Activated CD4-positive, alpha-beta memory T cell treated with anti-CD3 and anti-CD28 coated beads for 36 hours (primary cell): ENCODE measurements around the gene ARPC5. TPM values are rescaled to one million over a fixed set of nuclear protein-coding genes. Genes with fewer than 3 reads are reported as not detected.

Experiments
- CTCF ChIA-PET: fragments of 350-600 bp; sonication (Branson Sonifier 250); formaldehyde crosslinking; loops from one replicate; lab custom pipeline; 2021; ENCODE audit warnings: antibody characterized with exemption, inconsistent platforms; lab: Charles Lee
- POLR2A ChIA-PET: fragments of 350-600 bp; sonication (Branson Sonifier 250); formaldehyde crosslinking; loops from one replicate; lab custom pipeline; 2021; ENCODE audit warnings: antibody characterized with exemption; lab: Charles Lee
- DNase-seq: peaks from one replicate; pipeline ENCODE4 v3.0.0-alpha.2; 2020
- H3K27ac Mint-ChIP-seq: one replicate; pipeline ENCODE4 v1.8.0; 2021; ENCODE audit warnings: mixed read lengths
- H3K27me3 Mint-ChIP-seq: one replicate; pipeline ENCODE4 v1.8.0; 2021; ENCODE audit warnings: mixed read lengths
- H3K36me3 Mint-ChIP-seq: one replicate; pipeline ENCODE4 v1.8.0; 2021; ENCODE audit warnings: mixed read lengths
- H3K4me1 Mint-ChIP-seq: one replicate; pipeline ENCODE4 v1.8.0; 2021; ENCODE audit warnings: low read depth, mixed read lengths
- H3K4me3 Mint-ChIP-seq: one replicate; pipeline ENCODE4 v1.8.0; 2021; ENCODE audit warnings: mild to moderate bottlenecking, mixed read lengths
- H3K9me3 Mint-ChIP-seq: one replicate; pipeline ENCODE4 v1.8.0; 2021; ENCODE audit warnings: mixed read lengths
- intact Hi-C: fragments of 100-400 bp; cut with micrococcal nuclease; formaldehyde crosslinking; loops from one replicate; pipeline ENCODE4 v1.15.1; 2023
- total RNA-seq, 2 experiments: library from RNA; stranded (reverse); gene quantifications; one replicate each; pipeline ENCODE4 v1.2.3, GENCODE V29; 2021

ARPC5 gene
- total RNA-seq, 2 experiments from 2014 or later, result 158 to 161 TPM

GRCh38 chr1:183656355-183656754 lies 20.8 kb upstream of the ARPC5 start:
- CTCF ChIA-PET, result interaction anchor here (1.2 to 6.2 kb wide), 15 partner anchors 11 to 395 kb away, joined by 3 to 171 read pairs (median 8); partner anchors contain the start of genes ARPC5 and TSEN15
- intact Hi-C loops, result loop anchor here (5.0 to 10.0 kb wide), 2 partner anchors 396 to 1632 kb away; partner anchors contain the start of gene TSEN15
- H3K27me3 Mint-ChIP-seq, result no peaks in the 10 kb centered on the region
- peaks cover 31% of the 10 kb centered on the region for H3K4me1 Mint-ChIP-seq
- H3K27ac Mint-ChIP-seq, result no peak overlapping the region
- POLR2A ChIA-PET, result interaction anchor here (1.3 kb wide), 1 partner anchor 254 kb away, joined by 3 read pairs; no protein-coding TSS in a partner anchor
- H3K4me3 Mint-ChIP-seq, result no peak overlapping the region
- H3K9me3 Mint-ChIP-seq, result no peaks in the 10 kb centered on the region
- no peak for DNase-seq
- no peaks in the 10 kb centered on the region for H3K36me3 Mint-ChIP-seq

- CTCF ChIA-PET, result interaction anchor here (0.6 to 6.2 kb wide), 34 partner anchors 10 to 566 kb away, joined by 3 to 171 read pairs (median 5); partner anchors contain the start of genes ARPC5 and TSEN15
- Mint-ChIP-seq H3K27ac (no peak overlapping the region), H3K4me3 (no peak overlapping the region), H3K4me1 (peaks cover 33% of the 10 kb centered on the region), H3K27me3 (no peaks in the 10 kb centered on the region), H3K36me3 (no peaks in the 10 kb centered on the region), H3K9me3 (no peaks in the 10 kb centered on the region)
- POLR2A ChIA-PET, result interaction anchor here (1.3 to 1.8 kb wide), 2 partner anchors 255 to 260 kb away, joined by 3 to 5 read pairs; no protein-coding TSS in a partner anchor
- peak; percentile 81 for DNase-seq
- intact Hi-C loops, result loop anchor here (1.0 to 10.0 kb wide), 5 partner anchors 30 to 1631 kb away; partner anchors contain the start of gene TSEN15
Observed at GRCh38 chr1:183655562-183656075, 20.0 kb upstream of the ARPC5 start.

GRCh38 chr1:183654706-183655105 lies 19.1 kb upstream of the ARPC5 start:
- no peaks in the 10 kb centered on the region for H3K36me3 Mint-ChIP-seq
- H3K9me3 Mint-ChIP-seq, result no peaks in the 10 kb centered on the region
- intact Hi-C loops, result loop anchor here (1.0 to 10.0 kb wide), 5 partner anchors 31 to 1630 kb away; partner anchors contain the start of gene TSEN15
- ChIA-PET CTCF (interaction anchor here (0.6 to 6.2 kb wide), 23 partner anchors 9 to 396 kb away, joined by 3 to 171 read pairs (median 6); partner anchors contain the start of genes ARPC5 and TSEN15), POLR2A (interaction anchor here (1.8 kb wide), 1 partner anchor 261 kb away, joined by 5 read pairs; no protein-coding TSS in a partner anchor)
- no peak for DNase-seq
- no peak overlapping the region for H3K27ac Mint-ChIP-seq
- H3K4me1 Mint-ChIP-seq, result peaks cover 33% of the 10 kb centered on the region
- no peak overlapping the region for H3K4me3 Mint-ChIP-seq
- H3K27me3 Mint-ChIP-seq, result no peaks in the 10 kb centered on the region

GRCh38 chr1:183653876-183654451 lies 18.4 kb upstream of the ARPC5 start:
- no peaks in the 10 kb centered on the region for H3K36me3 Mint-ChIP-seq
- DNase-seq, result no peak
- CTCF ChIA-PET, result interaction anchor here (0.7 to 6.2 kb wide), 12 partner anchors 11 to 1042 kb away, joined by 3 to 171 read pairs (median 7); partner anchors contain the start of gene ARPC5

GRCh38 chr1:183653462-183653794 lies 17.8 kb upstream of the ARPC5 start:
- Mint-ChIP-seq H3K27ac (peak overlapping the region; percentile 10), H3K27me3 (no peaks in the 10 kb centered on the region), H3K9me3 (no peaks in the 10 kb centered on the region), H3K4me1 (peaks cover 33% of the 10 kb centered on the region), H3K36me3 (no peaks in the 10 kb centered on the region), H3K4me3 (no peak overlapping the region)
- CTCF ChIA-PET, result interaction anchor here (1.2 to 6.2 kb wide), 6 partner anchors 17 to 372 kb away, joined by 3 to 171 read pairs (median 30); partner anchors contain the start of gene ARPC5
- no peak for DNase-seq
- intact Hi-C loops, result loop anchor here (2.0 to 10.0 kb wide), 3 partner anchors 189 to 1629 kb away; no protein-coding TSS in a partner anchor
- POLR2A ChIA-PET, result interaction anchor here (0.7 kb wide), 1 partner anchor 19 kb away, joined by 3 read pairs; no protein-coding TSS in a partner anchor

More at GRCh38 chr1:183653876-183654451, 18.4 kb upstream of the ARPC5 start:
- Mint-ChIP-seq H3K27ac (peak overlapping the region; percentile 10), H3K27me3 (no peaks in the 10 kb centered on the region), H3K9me3 (no peaks in the 10 kb centered on the region), H3K4me3 (no peak overlapping the region), H3K4me1 (peaks cover 33% of the 10 kb centered on the region)
- POLR2A ChIA-PET, result interaction anchor here (1.8 kb wide), 1 partner anchor 262 kb away, joined by 5 read pairs; no protein-coding TSS in a partner anchor
- intact Hi-C loops, result loop anchor here (2.0 to 10.0 kb wide), 4 partner anchors 189 to 1629 kb away; no protein-coding TSS in a partner anchor

GRCh38 chr1:183652547-183653461 lies 17.2 kb upstream of the ARPC5 start, which contains the start of gene APOBEC4:
Gene APOBEC4 (minus strand): TSS chr1:183653316. CDS start chr1:183648781, 4,535 bp downstream.
- ChIA-PET POLR2A (interaction anchor here (0.7 to 1.2 kb wide), 2 partner anchors 19 to 263 kb away, joined by 3 to 4 read pairs; no protein-coding TSS in a partner anchor), CTCF (interaction anchor here (1.2 to 6.2 kb wide), 5 partner anchors 19 to 371 kb away, joined by 3 to 171 read pairs (median 57); partner anchors contain the start of gene ARPC5)
- peaks cover 33% of the 10 kb centered on the region for H3K4me1 Mint-ChIP-seq
- H3K36me3 Mint-ChIP-seq, result no peaks in the 10 kb centered on the region
- peak within 1 kb of the TSS; percentile 31 for H3K4me3 Mint-ChIP-seq
- peak; percentile 25 for DNase-seq
- H3K27ac Mint-ChIP-seq, result peak within 1 kb of the TSS; percentile 92
- H3K27me3 Mint-ChIP-seq, result no peaks in the 10 kb centered on the region
- intact Hi-C loops, result loop anchor here (1.0 to 10.0 kb wide), 6 partner anchors 18 to 1628 kb away; partner anchors contain the start of gene ARPC5
- H3K9me3 Mint-ChIP-seq, result no peaks in the 10 kb centered on the region

- peaks cover 33% of the 10 kb centered on the region for H3K4me1 Mint-ChIP-seq
- H3K27me3 Mint-ChIP-seq, result no peaks in the 10 kb centered on the region
- CTCF ChIA-PET, result interaction anchor here (5.9 to 6.2 kb wide), 3 partner anchors 19 to 262 kb away, joined by 57 to 171 read pairs (median 124); partner anchors contain the start of gene ARPC5
- peak overlapping the region; percentile 92 for H3K27ac Mint-ChIP-seq
- peak overlapping the region; percentile 31 for H3K4me3 Mint-ChIP-seq
- no peaks in the 10 kb centered on the region for H3K9me3 Mint-ChIP-seq
- DNase-seq, result peak; percentile 51
- H3K36me3 Mint-ChIP-seq, result no peaks in the 10 kb centered on the region
- intact Hi-C loops, result loop anchor here (1.0 to 10.0 kb wide), 6 partner anchors 17 to 1627 kb away; partner anchors contain the start of gene ARPC5
- POLR2A ChIA-PET, result interaction anchor here (1.2 kb wide), 1 partner anchor 264 kb away, joined by 4 read pairs; no protein-coding TSS in a partner anchor
Observed at GRCh38 chr1:183652107-183652506, 16.5 kb upstream of the ARPC5 start.

- H3K27ac Mint-ChIP-seq, result peak overlapping the region; percentile 92
- H3K27me3 Mint-ChIP-seq, result no peaks in the 10 kb centered on the region
- H3K36me3 Mint-ChIP-seq, result no peaks in the 10 kb centered on the region
- ChIA-PET POLR2A (interaction anchor here (0.7 to 1.2 kb wide), 2 partner anchors 264 to 305 kb away, joined by 3 to 4 read pairs; no protein-coding TSS in a partner anchor), CTCF (interaction anchor here (5.9 to 6.2 kb wide), 3 partner anchors 18 to 263 kb away, joined by 57 to 171 read pairs (median 124); partner anchors contain the start of gene ARPC5)
- peaks cover 33% of the 10 kb centered on the region for H3K4me1 Mint-ChIP-seq
- intact Hi-C loops, result loop anchor here (1.0 to 10.0 kb wide), 6 partner anchors 16 to 1627 kb away; partner anchors contain the start of gene ARPC5
- no peak for DNase-seq
- peak overlapping the region; percentile 49 for H3K4me3 Mint-ChIP-seq
- H3K9me3 Mint-ChIP-seq, result no peaks in the 10 kb centered on the region
Observed at GRCh38 chr1:183651612-183652011, 16.0 kb upstream of the ARPC5 start.

GRCh38 chr1:183648042-183648441 lies 12.5 kb upstream of the ARPC5 start:
- POLR2A ChIA-PET, result no interaction called here
- CTCF ChIA-PET, result interaction anchor here (2.4 to 4.5 kb wide), 2 partner anchors 7 to 37 kb away, joined by 9 to 27 read pairs; no protein-coding TSS in a partner anchor
- Mint-ChIP-seq H3K27me3 (no peaks in the 10 kb centered on the region), H3K9me3 (no peaks in the 10 kb centered on the region), H3K4me1 (peaks cover 19% of the 10 kb centered on the region), H3K4me3 (no peak overlapping the region), H3K27ac (no peak overlapping the region), H3K36me3 (no peaks in the 10 kb centered on the region)
- intact Hi-C loops, result no loop called here
- no peak for DNase-seq

- POLR2A ChIA-PET, result no interaction called here
- intact Hi-C loops, result no loop called here
- CTCF ChIA-PET, result interaction anchor here (1.4 to 4.5 kb wide), 3 partner anchors 9 to 269 kb away, joined by 4 to 27 read pairs (median 9); no protein-coding TSS in a partner anchor
Observed at GRCh38 chr1:183646776-183647175, 11.2 kb upstream of the ARPC5 start.

More at GRCh38 chr1:183646776-183647175, 11.2 kb upstream of the ARPC5 start:
- no peaks in the 10 kb centered on the region for H3K27me3 Mint-ChIP-seq
- no peaks in the 10 kb centered on the region for H3K9me3 Mint-ChIP-seq
- H3K4me1 Mint-ChIP-seq, result peaks cover 10% of the 10 kb centered on the region
- H3K36me3 Mint-ChIP-seq, result no peaks in the 10 kb centered on the region
- no peak overlapping the region for H3K4me3 Mint-ChIP-seq
- H3K27ac Mint-ChIP-seq, result no peak overlapping the region
- DNase-seq, result no peak
